ENCODE data around the gene KCNMA1.

- TF ChIP-seq CTCF (IDR thresholded peaks at IDR 0.05): no peak
- TF ChIP-seq POLR2A (IDR thresholded peaks at IDR 0.05): no peak
These were observed 540.0 kb downstream of the KCNMA1 start for GRCh38 chr10:77097625-77098024.
